Smooth muscle cell (in vitro differentiated cells): ENCODE data around the gene CCDC116. TPM values are rescaled to one million over a fixed set of nuclear protein-coding genes. Genes with fewer than 3 reads are reported as not detected.

Source experiments
- DNase-seq: peaks from one replicate; lab custom pipeline; 2025; ENCODE audit not compliant: unreplicated experiment; lab: John Stamatoyannopoulos, UW
- H2AFZ ChIP-seq: fragments of 200-600 bp; sonication (generic); 2 replicates; pipeline ENCODE4 v1.6.0; 2016; ENCODE audit warnings: antibody characterized with exemption, low read depth, mild to moderate bottlenecking
- H3F3A ChIP-seq: fragments of 200-600 bp; sonication (generic); 2 replicates; pipeline ENCODE4 v1.6.0; 2017; ENCODE audit warnings: antibody characterized with exemption, low read depth
- H3K27ac ChIP-seq: fragments of 200-600 bp; sonication (generic); 2 replicates; pipeline ENCODE4 v1.5.1; 2016; ENCODE audit warnings: low read depth, mild to moderate bottlenecking
- H3K27me3 ChIP-seq: fragments of 200-600 bp; sonication (generic); 2 replicates; pipeline ENCODE4 v1.6.1; 2016; ENCODE audit warnings: low read depth, mild to moderate bottlenecking
- H3K36me3 ChIP-seq: fragments of 200-600 bp; sonication (generic); 2 replicates; pipeline ENCODE4 v1.5.1; 2016; ENCODE audit warnings: low read depth
- H3K4me1 ChIP-seq: fragments of 200-600 bp; sonication (generic); 2 replicates; pipeline ENCODE4 v1.5.1; 2016; ENCODE audit warnings: low read depth
- H3K4me2 ChIP-seq: fragments of 200-600 bp; sonication (generic); 2 replicates; pipeline ENCODE4 v1.6.0; 2016; ENCODE audit warnings: mild to moderate bottlenecking
- H3K4me3 ChIP-seq: fragments of 200-600 bp; sonication (generic); 2 replicates; pipeline ENCODE4 v1.5.1; 2016; ENCODE audit warnings: mild to moderate bottlenecking
- H3K79me2 ChIP-seq: fragments of 200-600 bp; sonication (generic); 2 replicates; pipeline ENCODE4 v1.6.0; 2016; ENCODE audit warnings: low read depth, mild to moderate bottlenecking
- H3K9ac ChIP-seq: fragments of 200-600 bp; sonication (generic); 2 replicates; pipeline ENCODE4 v1.6.0; 2016; ENCODE audit warnings: low read depth
- H3K9me3 ChIP-seq: fragments of 200-600 bp; sonication (generic); replicated peaks from 2 replicates; pipeline ENCODE4 v1.5.1; 2016; ENCODE audit warnings: low read depth
- H4K20me1 ChIP-seq: fragments of 200-600 bp; sonication (generic); 2 replicates; pipeline ENCODE4 v1.6.0; 2016; ENCODE audit warnings: low read depth
- CTCF ChIP-seq: fragments of 200-600 bp; sonication (generic); IDR thresholded peaks from 2 replicates; pipeline ENCODE4 v1.5.1; 2017; ENCODE audit warnings: borderline replicate concordance, mild to moderate bottlenecking, antibody characterized with exemption; ENCODE audit not compliant: insufficient read depth, poor library complexity, severe bottlenecking
- WGBS: methylation state at CpG from one replicate; pipeline ENCODE4 v1.1.7; 2016; ENCODE audit warnings: low lambda C conversion rate; 5-methylcytosine and 5-hydroxymethylcytosine counted together
- polyA plus RNA-seq: library from polyadenylated mRNA; unstranded; fragments of >200 nt; fragmentation: Nextera tagmentation; extraction: Ambion mirVana; gene quantifications from 2 replicates; pipeline ENCODE4 v1.2.1, GENCODE V29; 2016
- total RNA-seq: library from RNA; depleted of rRNA; stranded (reverse); fragments of >200 nt; gene quantifications from 2 replicates; pipeline ENCODE4 v1.2.3, GENCODE V29; 2014

CCDC116 gene
- total and polyA plus RNA-seq, 2 experiments from 2014 or later: 1.8 TPM; not detected in 1

GRCh38 chr22:21587803-21588611 lies 44.6 kb upstream of the CCDC116 start:
- H3K4me2 ChIP-seq: no peak overlapping the region
- no peaks in the 10 kb centered on the region for H3F3A ChIP-seq
- no peak overlapping the region for H3K9ac ChIP-seq
- no peak overlapping the region for H3K4me3 ChIP-seq
- no peak overlapping the region for H2AFZ ChIP-seq
- no peaks in the 10 kb centered on the region for H3K36me3 ChIP-seq
- H3K4me1 ChIP-seq: no peaks in the 10 kb centered on the region
- no peak for DNase-seq
- TF ChIP-seq CTCF: no peak
- H3K9me3 ChIP-seq: no peaks in the 10 kb centered on the region
- no peak overlapping the region for H3K27ac ChIP-seq
- no peaks in the 10 kb centered on the region for H3K27me3 ChIP-seq
- peaks cover 100% of the 10 kb centered on the region for H4K20me1 ChIP-seq
- WGBS: 88% methylated on average over 4 of the region's 4 CpGs
- peaks cover 100% of the 10 kb centered on the region for H3K79me2 ChIP-seq

GRCh38 chr22:21589396-21589795 lies 43.2 kb upstream of the CCDC116 start:
- no peak for TF ChIP-seq CTCF
- Histone ChIP-seq H3K4me2 (no peak overlapping the region), H3K27me3 (no peaks in the 10 kb centered on the region), H3K36me3 (peaks cover 5% of the 10 kb centered on the region), H3K9ac (no peak overlapping the region), H4K20me1 (peaks cover 100% of the 10 kb centered on the region), H3K27ac (no peak overlapping the region), H3F3A (no peaks in the 10 kb centered on the region), H3K4me1 (no peaks in the 10 kb centered on the region), H3K4me3 (no peak overlapping the region), H3K9me3 (no peaks in the 10 kb centered on the region), H3K79me2 (peaks cover 100% of the 10 kb centered on the region), H2AFZ (no peak overlapping the region)
- WGBS: 95% methylated on average over 8 of the region's 8 CpGs
- DNase-seq: no peak

- Histone ChIP-seq H3K27ac (no peak overlapping the region), H3K4me2 (no peak overlapping the region), H3K4me1 (no peaks in the 10 kb centered on the region), H3K36me3 (peaks cover 10% of the 10 kb centered on the region), H4K20me1 (peaks cover 100% of the 10 kb centered on the region), H3K79me2 (peaks cover 100% of the 10 kb centered on the region), H3K9ac (no peak overlapping the region), H3K9me3 (no peaks in the 10 kb centered on the region), H3K4me3 (no peak overlapping the region), H3F3A (no peaks in the 10 kb centered on the region), H3K27me3 (no peaks in the 10 kb centered on the region), H2AFZ (no peak overlapping the region)
- WGBS: 97% methylated on average over 9 of the region's 9 CpGs
- no peak for DNase-seq
- TF ChIP-seq CTCF: no peak
Observed at GRCh38 chr22:21590809-21591641, 41.5 kb upstream of the CCDC116 start.
